Bronchial epithelial cell (primary cell): ENCODE data around the gene MYH14. TPM values are rescaled to one million over a fixed set of nuclear protein-coding genes. Genes with fewer than 3 reads are reported as not detected.
"Not testable (repeated sequence)": the region's sequence is repeated elsewhere in the genome, so short reads cannot be mapped to it uniquely, and the experiment has no call there.

Source experiments
- DNase-seq: peaks from one replicate; pipeline ENCODE4 v3.0.0-alpha.2; 2010; ENCODE audit warnings: low read depth
- FAIRE-seq: peaks from 2 replicates; lab custom pipeline; 2011; peaks lifted over from hg19 to GRCh38; lab: Jason Lieb, UNC
- H3K27me3 ChIP-seq: 2 replicates; pipeline ENCODE4 v1.5.1; 2011; ENCODE audit warnings: low read length; ENCODE audit not compliant: control insufficient read depth, insufficient read depth
- H3K36me3 ChIP-seq: 2 replicates; pipeline ENCODE4 v1.5.1; 2011; ENCODE audit warnings: low read length; ENCODE audit not compliant: control insufficient read depth, insufficient read depth
- H3K4me3 ChIP-seq: 2 replicates; pipeline ENCODE4 v1.5.1; 2011; ENCODE audit warnings: mild to moderate bottlenecking, low read depth, low read length, control low read depth
- total RNA-seq: library from RNA; depleted of rRNA; stranded (reverse); fragments of >200 nt; gene quantifications from 2 replicates; pipeline ENCODE4 v1.2.1, GENCODE V29; 2014
- TF ChIP-seq, protein P1 (sequence below): IDR thresholded peaks from 2 replicates; pipeline ENCODE4 v1.5.1; 2011; ENCODE audit warnings: mild to moderate bottlenecking, moderate library complexity, low read length, control low read depth, inconsistent platforms; ENCODE audit not compliant: insufficient read depth, severe bottlenecking

Gene MYH14
- total RNA-seq, 1 donor from 2014 or later: 6.8 TPM

DNA sequence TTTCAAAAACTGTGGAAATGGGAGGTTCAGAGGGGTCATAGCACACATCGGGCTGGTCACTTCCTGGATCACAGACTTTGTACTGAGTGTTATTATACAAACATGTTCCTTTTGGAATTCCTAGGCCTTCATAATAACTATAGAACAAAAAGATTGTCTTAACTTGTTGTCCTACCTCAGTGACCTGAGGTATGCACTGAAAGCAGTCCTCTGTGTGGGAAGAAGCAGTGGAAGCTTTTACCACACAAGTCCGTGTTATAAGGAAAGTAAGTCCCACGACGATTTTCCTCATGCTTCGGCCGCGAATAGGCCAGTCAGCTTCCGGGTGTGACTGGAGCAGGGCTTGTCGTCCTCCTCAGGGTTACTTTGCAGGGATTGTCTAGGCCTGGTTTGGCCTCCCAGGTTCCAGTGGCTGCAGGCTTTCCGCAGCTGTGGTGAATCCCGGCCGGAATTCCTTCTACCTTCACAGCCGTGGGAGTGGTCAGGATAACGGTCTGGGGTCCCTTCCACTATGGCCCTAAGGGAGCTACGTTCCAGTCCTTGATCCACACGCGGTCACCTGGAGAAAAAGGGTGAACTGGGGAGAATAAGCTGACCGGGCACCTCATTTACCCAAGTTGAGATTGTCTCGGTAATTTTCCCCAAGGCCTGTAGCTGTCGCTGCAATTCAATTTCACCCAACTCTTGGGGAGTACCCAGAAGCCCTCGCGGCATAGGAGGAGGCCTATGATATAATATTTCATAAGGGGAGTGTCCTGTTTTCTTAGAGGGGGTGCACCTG lies 146.0 kb downstream of the MYH14 start:
- TF ChIP-seq, protein P1, sequence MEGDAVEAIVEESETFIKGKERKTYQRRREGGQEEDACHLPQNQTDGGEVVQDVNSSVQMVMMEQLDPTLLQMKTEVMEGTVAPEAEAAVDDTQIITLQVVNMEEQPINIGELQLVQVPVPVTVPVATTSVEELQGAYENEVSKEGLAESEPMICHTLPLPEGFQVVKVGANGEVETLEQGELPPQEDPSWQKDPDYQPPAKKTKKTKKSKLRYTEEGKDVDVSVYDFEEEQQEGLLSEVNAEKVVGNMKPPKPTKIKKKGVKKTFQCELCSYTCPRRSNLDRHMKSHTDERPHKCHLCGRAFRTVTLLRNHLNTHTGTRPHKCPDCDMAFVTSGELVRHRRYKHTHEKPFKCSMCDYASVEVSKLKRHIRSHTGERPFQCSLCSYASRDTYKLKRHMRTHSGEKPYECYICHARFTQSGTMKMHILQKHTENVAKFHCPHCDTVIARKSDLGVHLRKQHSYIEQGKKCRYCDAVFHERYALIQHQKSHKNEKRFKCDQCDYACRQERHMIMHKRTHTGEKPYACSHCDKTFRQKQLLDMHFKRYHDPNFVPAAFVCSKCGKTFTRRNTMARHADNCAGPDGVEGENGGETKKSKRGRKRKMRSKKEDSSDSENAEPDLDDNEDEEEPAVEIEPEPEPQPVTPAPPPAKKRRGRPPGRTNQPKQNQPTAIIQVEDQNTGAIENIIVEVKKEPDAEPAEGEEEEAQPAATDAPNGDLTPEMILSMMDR: peak; percentile 29
- FAIRE-seq: no peak

DNA sequence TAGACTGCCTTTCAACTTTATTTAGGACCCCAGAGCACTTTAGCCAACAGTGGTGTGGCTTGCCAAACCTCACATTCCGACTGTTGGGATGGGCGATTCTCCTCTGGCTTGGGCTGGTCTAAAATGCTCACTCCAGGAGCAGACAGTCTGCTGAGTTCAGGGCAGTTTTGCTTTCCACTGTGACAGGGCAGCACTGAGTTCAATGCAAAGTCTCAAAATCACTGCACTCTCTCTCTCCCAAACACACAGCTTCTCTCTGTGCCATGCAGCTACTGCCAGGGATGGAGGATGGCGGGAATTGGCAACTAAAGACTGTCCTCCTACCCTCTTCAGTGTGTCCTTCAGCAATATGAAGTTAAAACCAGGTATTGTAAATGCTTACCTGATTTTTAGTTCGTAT lies 148.8 kb downstream of the MYH14 start:
- TF ChIP-seq, protein P1: no peak
- no peak for DNase-seq
- Histone ChIP-seq H3K27me3 (no peaks in the 10 kb centered on the region), H3K4me3 (no peak overlapping the region), H3K36me3 (no peaks in the 10 kb centered on the region)
- no peak for FAIRE-seq

More for the DNA sequence above, 146.0 kb downstream of the MYH14 start:
- Histone ChIP-seq H3K27me3 (no peaks in the 10 kb centered on the region), H3K4me3 (no peak overlapping the region), H3K36me3 (no peaks in the 10 kb centered on the region)
- DNase-seq: no peak

DNA sequence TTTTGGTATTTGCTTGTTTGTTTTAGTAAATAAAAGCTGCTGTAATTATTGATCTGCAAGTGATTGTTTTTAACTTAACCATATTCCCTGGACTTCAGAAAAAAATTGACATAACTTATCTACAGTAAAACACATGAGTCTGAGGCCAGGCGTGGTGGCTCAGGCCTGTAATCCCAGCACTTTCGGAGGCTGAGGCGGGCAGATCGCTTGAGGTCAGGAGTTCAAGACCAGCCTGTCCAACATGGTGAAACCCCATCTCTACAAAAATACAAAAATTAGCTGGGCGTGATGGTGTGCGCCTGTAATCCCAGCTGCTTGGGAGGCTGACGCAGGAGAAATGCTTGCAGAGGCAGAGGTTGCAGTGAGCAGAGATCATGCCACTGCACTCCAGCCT lies 150.1 kb downstream of the MYH14 start:
- H3K27me3 ChIP-seq, DNase-seq, H3K36me3 ChIP-seq, FAIRE-seq, H3K4me3 ChIP-seq: not testable (repeated sequence)

DNA sequence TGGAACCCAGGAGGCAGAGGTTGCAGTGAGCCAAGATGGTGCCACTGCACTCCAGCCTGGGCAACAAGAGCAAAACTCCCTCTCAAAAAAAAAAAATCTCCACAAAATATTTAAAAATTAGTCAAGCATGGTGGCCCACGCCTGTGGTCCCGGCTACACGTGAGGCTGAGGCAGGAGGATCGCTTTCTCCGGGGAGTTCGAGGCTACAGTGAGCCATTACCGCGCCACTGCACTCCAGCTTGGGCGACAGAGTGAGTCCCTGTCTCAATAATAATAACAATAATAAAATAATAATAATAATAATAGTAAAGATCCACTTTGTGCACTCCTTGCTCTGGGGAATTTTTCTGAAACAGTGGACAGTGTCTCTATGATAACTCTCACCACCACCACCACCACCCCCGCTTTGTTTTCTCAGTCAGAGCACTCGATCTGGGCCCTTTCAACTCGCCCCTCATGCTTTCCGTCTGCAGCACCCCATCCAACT lies 153.3 kb downstream of the MYH14 start:
- FAIRE-seq: no peak

DNA sequence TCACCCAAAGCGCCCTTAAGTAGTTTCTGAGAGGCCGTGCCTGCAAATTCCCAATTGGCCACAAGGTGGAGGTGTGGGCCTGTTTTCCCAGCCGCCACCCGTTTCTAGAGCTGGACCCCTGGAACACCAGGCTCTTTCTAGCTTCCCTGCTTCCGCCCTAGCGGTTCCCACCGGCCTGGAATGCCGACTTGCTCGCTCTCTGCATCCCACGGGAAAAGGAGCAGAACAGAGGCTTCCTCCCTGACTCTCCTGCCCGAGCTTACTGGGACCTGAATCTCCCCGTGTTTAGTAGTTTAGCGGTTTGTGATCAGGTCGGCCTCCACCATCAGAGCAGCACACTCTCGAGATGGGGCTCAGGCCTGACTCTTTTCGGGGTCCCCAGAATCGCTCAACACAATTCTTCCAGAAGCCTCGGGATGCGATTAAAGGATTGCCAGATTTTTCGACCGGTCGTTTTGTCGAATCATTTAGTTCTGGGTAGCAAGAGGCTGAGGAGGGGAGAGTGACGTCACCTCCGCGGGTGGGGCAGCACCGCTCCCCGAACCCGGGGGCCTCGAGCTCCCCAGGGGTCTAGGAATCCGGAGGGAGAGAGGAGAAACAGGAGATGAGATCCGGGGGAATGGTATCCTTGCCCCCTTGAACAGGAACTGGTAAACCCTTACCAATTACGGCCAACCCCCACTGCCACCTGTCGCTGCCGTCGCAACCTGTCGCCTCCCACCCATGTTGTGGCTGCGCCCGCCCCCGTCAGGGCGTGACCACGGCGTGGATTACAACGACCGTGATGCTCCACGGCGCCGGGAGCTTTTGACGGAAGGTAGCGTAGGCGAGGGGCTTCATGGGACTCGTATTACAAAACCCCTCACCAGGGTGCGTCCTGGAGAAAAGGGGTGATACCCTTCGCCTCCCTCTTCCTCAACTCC lies 154.0 kb downstream of the MYH14 start:
- TF ChIP-seq, protein P1: peak; percentile 88
- H3K36me3 ChIP-seq: no peaks in the 10 kb centered on the region
- H3K4me3 ChIP-seq: peak overlapping the region; percentile 3
- DNase-seq (peak; percentile 30), FAIRE-seq (no peak)
- no peaks in the 10 kb centered on the region for H3K27me3 ChIP-seq

More for the DNA sequence above, 153.3 kb downstream of the MYH14 start:
- H3K36me3 ChIP-seq: no peaks in the 10 kb centered on the region
- H3K27me3 ChIP-seq: no peaks in the 10 kb centered on the region
- TF ChIP-seq, protein P1: no peak
- H3K4me3 ChIP-seq: no peak overlapping the region
- no peak for DNase-seq
